SK-N-SH treated with all-trans-retinoic acid at 6 μM for 48 hours (cell line): ENCODE data around the gene TBC1D9B.

Experiments used
- ATAC-seq: fragments of 200-7000 bp; cut with Tn5 transposase; 3 replicates; pipeline ENCODE4 v1.9.1; 2020; ENCODE audit warnings: mild to moderate bottlenecking, moderate library complexity
- ARNTL ChIP-seq: fragments of 450-650 bp; formaldehyde crosslinking; IDR thresholded peaks from 2 replicates; pipeline ENCODE4 v1.5.0; 2020; ENCODE audit warnings: low read depth, mild to moderate bottlenecking, moderate library complexity, borderline replicate concordance
- CREB5 ChIP-seq: fragments of 250-450 bp; sonication (Bioruptor Pico); IDR thresholded peaks from 2 replicates; pipeline ENCODE4 v1.5.1; 2020; ENCODE audit warnings: low read depth, mild to moderate bottlenecking, moderate library complexity
- CSDC2 ChIP-seq: fragments of 250-450 bp; sonication (Bioruptor Pico); IDR thresholded peaks from 2 replicates; pipeline ENCODE4 v1.5.0; 2020; ENCODE audit warnings: mild to moderate bottlenecking, moderate library complexity
- CSRNP3 ChIP-seq: fragments of 250-450 bp; sonication (Bioruptor Pico); IDR thresholded peaks from 2 replicates; pipeline ENCODE4 v1.5.1; 2021; ENCODE audit warnings: mild to moderate bottlenecking, moderate library complexity
- ESRRG ChIP-seq: fragments of 250-450 bp; sonication (Bioruptor Pico); IDR thresholded peaks from 2 replicates; pipeline ENCODE4 v1.6.1; 2021; ENCODE audit warnings: mild to moderate bottlenecking
- GLIS3 ChIP-seq: fragments of 250-450 bp; sonication (Bioruptor Pico); IDR thresholded peaks from 2 replicates; pipeline ENCODE4 v1.5.0; 2020; ENCODE audit warnings: mild to moderate bottlenecking, moderate library complexity
- ISL1 ChIP-seq: fragments of 250-450 bp; sonication (Bioruptor Pico); IDR thresholded peaks from 2 replicates; pipeline ENCODE4 v2.1.2; 2022; ENCODE audit warnings: mild to moderate bottlenecking, moderate library complexity
- OSR1 ChIP-seq: fragments of 250-450 bp; sonication (Bioruptor Pico); IDR thresholded peaks from 2 replicates; pipeline ENCODE4 v1.8.0; 2022; ENCODE audit warnings: moderate library complexity, mild to moderate bottlenecking, inconsistent platforms
- PPARA ChIP-seq: fragments of 250-450 bp; sonication (Bioruptor Pico); IDR thresholded peaks from 2 replicates; pipeline ENCODE4 v1.5.0; 2020; ENCODE audit warnings: mild to moderate bottlenecking, borderline replicate concordance
- RARB ChIP-seq: fragments of 250-450 bp; sonication (Bioruptor Pico); IDR thresholded peaks from 2 replicates; pipeline ENCODE4 v1.8.0; 2021; ENCODE audit warnings: mild to moderate bottlenecking, moderate library complexity
- SNAI2 ChIP-seq: fragments of 250-450 bp; sonication (Bioruptor Pico); IDR thresholded peaks from 2 replicates; pipeline ENCODE4 v1.5.0; 2020; ENCODE audit warnings: mild to moderate bottlenecking, moderate library complexity
- TCF4 ChIP-seq: fragments of 250-450 bp; sonication (Bioruptor Pico); IDR thresholded peaks from 2 replicates; pipeline ENCODE4 v1.8.0; 2021; ENCODE audit warnings: mild to moderate bottlenecking, moderate library complexity, borderline replicate concordance
- TSHZ2 ChIP-seq: fragments of 250-450 bp; sonication (Bioruptor Pico); IDR thresholded peaks from 2 replicates; pipeline ENCODE4 v1.5.0; 2020; ENCODE audit warnings: mild to moderate bottlenecking, moderate library complexity
- ZC3H10 ChIP-seq: fragments of 250-450 bp; sonication (Bioruptor Pico); IDR thresholded peaks from 2 replicates; pipeline ENCODE4 v1.5.1; 2021; ENCODE audit warnings: mild to moderate bottlenecking, moderate library complexity
- ZFP3 ChIP-seq: fragments of 250-450 bp; sonication (Bioruptor Pico); IDR thresholded peaks from 2 replicates; pipeline ENCODE4 v1.5.0; 2020; ENCODE audit warnings: mild to moderate bottlenecking, moderate library complexity
- ZFP30 ChIP-seq: fragments of 450-650 bp; formaldehyde crosslinking; IDR thresholded peaks from 2 replicates; pipeline ENCODE4 v1.5.0; 2022; ENCODE audit warnings: mild to moderate bottlenecking, moderate library complexity
- ZNF565 ChIP-seq: fragments of 450-650 bp; formaldehyde crosslinking; conservative IDR thresholded peaks from 2 replicates; pipeline ENCODE4 v1.5.0; 2020; ENCODE audit warnings: low read depth, mild to moderate bottlenecking, moderate library complexity
- ZNF70 ChIP-seq: fragments of 450-650 bp; formaldehyde crosslinking; IDR thresholded peaks from 2 replicates; pipeline ENCODE4 v1.5.0; 2020; ENCODE audit warnings: mild to moderate bottlenecking, moderate library complexity
- ZNF8 ChIP-seq: fragments of 450-650 bp; formaldehyde crosslinking; IDR thresholded peaks from 2 replicates; pipeline ENCODE4 v1.5.0; 2020; ENCODE audit warnings: mild to moderate bottlenecking, moderate library complexity
- TF ChIP-seq, protein P1 (sequence below): fragments of 250-450 bp; sonication (Bioruptor Pico); IDR thresholded peaks from 2 replicates; pipeline ENCODE4 v1.8.0; 2020; ENCODE audit warnings: mild to moderate bottlenecking, moderate library complexity, borderline replicate concordance
- TF ChIP-seq, protein P2 (sequence below): fragments of 250-450 bp; sonication (Bioruptor Pico); IDR thresholded peaks from 2 replicates; pipeline ENCODE4 v1.8.0; 2021; ENCODE audit warnings: low read depth, mild to moderate bottlenecking, moderate library complexity, borderline replicate concordance

TBC1D9B gene

GRCh38 chr5:179901462-179901861 is 6.2 kb downstream of the TBC1D9B start:
- ATAC-seq, result no peak

DNA sequence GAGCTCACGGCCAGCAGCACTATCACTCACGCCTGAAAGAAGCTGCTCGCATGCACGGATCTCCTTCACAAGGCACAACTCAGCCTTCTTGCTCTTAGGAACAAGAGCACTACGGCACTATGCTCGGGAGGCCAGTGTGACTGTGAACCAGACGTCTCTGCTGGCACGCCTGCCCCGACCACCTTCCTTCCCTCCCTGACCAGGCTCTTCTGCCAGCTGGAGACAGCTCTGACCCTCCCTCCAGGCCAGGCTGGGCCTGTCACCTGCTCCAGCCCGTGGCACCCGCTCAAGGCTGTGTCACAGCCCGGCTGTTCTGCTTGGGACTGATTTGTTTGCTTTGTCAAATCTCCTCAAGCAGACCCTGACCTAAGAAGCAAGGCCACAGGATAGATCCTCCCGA is 7.0 kb downstream of the TBC1D9B start:
- no peak for TF ChIP-seq TCF4 (CRISPR knock-in tag)
- no peak for TF ChIP-seq TSHZ2
- TF ChIP-seq ISL1, result no peak
- TF ChIP-seq CREB5 (CRISPR knock-in tag), result no peak
- no peak for TF ChIP-seq ZC3H10 (CRISPR knock-in tag)
- no peak for TF ChIP-seq ZNF70
- TF ChIP-seq ZNF8 (CRISPR knock-in tag), result no peak
- TF ChIP-seq OSR1 (CRISPR knock-in tag), result no peak
- TF ChIP-seq CSDC2 (CRISPR knock-in tag), result no peak
- TF ChIP-seq SNAI2 (CRISPR knock-in tag), result no peak
- TF ChIP-seq GLIS3 (CRISPR knock-in tag), result no peak
- no peak for TF ChIP-seq RARB (CRISPR knock-in tag)
- TF ChIP-seq ESRRG, result no peak
- TF ChIP-seq CSRNP3 (CRISPR knock-in tag), result no peak
- TF ChIP-seq, protein P1, sequence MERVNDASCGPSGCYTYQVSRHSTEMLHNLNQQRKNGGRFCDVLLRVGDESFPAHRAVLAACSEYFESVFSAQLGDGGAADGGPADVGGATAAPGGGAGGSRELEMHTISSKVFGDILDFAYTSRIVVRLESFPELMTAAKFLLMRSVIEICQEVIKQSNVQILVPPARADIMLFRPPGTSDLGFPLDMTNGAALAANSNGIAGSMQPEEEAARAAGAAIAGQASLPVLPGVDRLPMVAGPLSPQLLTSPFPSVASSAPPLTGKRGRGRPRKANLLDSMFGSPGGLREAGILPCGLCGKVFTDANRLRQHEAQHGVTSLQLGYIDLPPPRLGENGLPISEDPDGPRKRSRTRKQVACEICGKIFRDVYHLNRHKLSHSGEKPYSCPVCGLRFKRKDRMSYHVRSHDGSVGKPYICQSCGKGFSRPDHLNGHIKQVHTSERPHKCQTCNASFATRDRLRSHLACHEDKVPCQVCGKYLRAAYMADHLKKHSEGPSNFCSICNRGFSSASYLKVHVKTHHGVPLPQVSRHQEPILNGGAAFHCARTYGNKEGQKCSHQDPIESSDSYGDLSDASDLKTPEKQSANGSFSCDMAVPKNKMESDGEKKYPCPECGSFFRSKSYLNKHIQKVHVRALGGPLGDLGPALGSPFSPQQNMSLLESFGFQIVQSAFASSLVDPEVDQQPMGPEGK (CRISPR knock-in tag), result no peak
- TF ChIP-seq PPARA (CRISPR knock-in tag), result no peak
- no peak for TF ChIP-seq ZNF565 (CRISPR knock-in tag)
- no peak for TF ChIP-seq ZFP3 (CRISPR knock-in tag)
- TF ChIP-seq, protein P2, sequence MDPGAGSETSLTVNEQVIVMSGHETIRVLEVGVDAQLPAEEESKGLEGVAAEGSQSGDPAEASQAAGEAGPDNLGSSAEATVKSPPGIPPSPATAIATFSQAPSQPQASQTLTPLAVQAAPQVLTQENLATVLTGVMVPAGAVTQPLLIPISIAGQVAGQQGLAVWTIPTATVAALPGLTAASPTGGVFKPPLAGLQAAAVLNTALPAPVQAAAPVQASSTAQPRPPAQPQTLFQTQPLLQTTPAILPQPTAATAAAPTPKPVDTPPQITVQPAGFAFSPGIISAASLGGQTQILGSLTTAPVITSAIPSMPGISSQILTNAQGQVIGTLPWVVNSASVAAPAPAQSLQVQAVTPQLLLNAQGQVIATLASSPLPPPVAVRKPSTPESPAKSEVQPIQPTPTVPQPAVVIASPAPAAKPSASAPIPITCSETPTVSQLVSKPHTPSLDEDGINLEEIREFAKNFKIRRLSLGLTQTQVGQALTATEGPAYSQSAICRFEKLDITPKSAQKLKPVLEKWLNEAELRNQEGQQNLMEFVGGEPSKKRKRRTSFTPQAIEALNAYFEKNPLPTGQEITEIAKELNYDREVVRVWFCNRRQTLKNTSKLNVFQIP, result no peak
- TF ChIP-seq ZFP30 (CRISPR knock-in tag), result no peak
- no peak for ATAC-seq

More at GRCh38 chr5:179901462-179901861, 6.2 kb downstream of the TBC1D9B start:
- TF ChIP-seq ARNTL (CRISPR knock-in tag), result no peak
- TF ChIP-seq, all 23 proteins: peak for 0

DNA sequence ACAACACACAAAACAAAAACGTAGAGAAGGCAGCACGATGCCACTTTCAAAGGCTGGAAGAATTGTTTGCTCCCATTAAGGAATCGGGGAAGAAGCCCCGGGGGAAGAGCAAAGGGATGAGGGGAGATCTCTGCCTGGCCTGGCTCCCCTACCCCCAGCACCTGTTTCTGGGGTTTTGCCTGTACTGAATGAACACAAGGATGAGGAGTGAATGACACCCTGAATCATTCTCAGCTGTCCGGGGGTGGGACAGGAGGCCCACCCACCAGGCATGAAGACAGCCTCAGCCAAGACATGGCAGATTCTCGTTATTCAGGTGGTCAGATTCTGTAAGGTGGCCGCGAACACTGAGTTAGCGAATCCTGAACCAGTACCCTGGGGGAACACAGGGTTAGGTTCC is 7.5 kb downstream of the TBC1D9B start:
- no peak for ATAC-seq
- TF ChIP-seq ZFP3 (CRISPR knock-in tag) (no peak), OSR1 (CRISPR knock-in tag) (no peak), SNAI2 (CRISPR knock-in tag) (no peak), ZNF8 (CRISPR knock-in tag) (no peak), TCF4 (CRISPR knock-in tag) (no peak), ZNF565 (CRISPR knock-in tag) (no peak)
- TF ChIP-seq, protein P1 (CRISPR knock-in tag), result no peak
- TF ChIP-seq, protein P2, result no peak
